ENCODE measurements around the gene NEURL4.

- TF ChIP-seq CTCF (IDR thresholded peaks at IDR 0.05; ENCODE audit: low read depth, low read length) (no peak), EZH2phosphoT487 (IDR thresholded peaks at IDR 0.05; ENCODE audit: low read depth) (no peak)
Observed at GRCh38 chr17:7348478-7349242, 19.5 kb upstream of the NEURL4 start.
